NT2/D1 (cell line): ENCODE measurements around the gene TNFSF4.

Source experiments
- SUZ12 ChIP-seq: IDR thresholded peaks from 2 replicates; pipeline ENCODE4 v1.6.1; 2011; ENCODE audit not compliant: insufficient read length, insufficient read depth; ENCODE audit errors: extremely low read depth
- ZNF274 ChIP-seq: IDR thresholded peaks from 2 replicates; pipeline ENCODE4 v1.6.1; 2011; ENCODE audit warnings: mild to moderate bottlenecking, low read depth, low read length

GRCh38 chr1:173253046-173253445, 45.9 kb upstream of the TNFSF4 start:
- no peak for TF ChIP-seq SUZ12
- TF ChIP-seq ZNF274 = no peak
